GM21619 (cell line): ENCODE measurements around the gene CPEB1.
"Not testable (repeated sequence)": the region's sequence is repeated elsewhere in the genome, so short reads cannot be mapped to it uniquely, and the experiment has no call there.

Experiments used
- ATAC-seq: cut with Tn5 transposase; IDR thresholded peaks from one replicate; pipeline ENCODE4 v1.9.1; 2021; ENCODE audit not compliant: unreplicated experiment

Gene CPEB1

GRCh38 chr15:82649226-82649999 lies 2.2 kb upstream of the CPEB1 start:
- ATAC-seq: no peak

GRCh38 chr15:82648257-82649103 lies 1.3 kb upstream of the CPEB1 start:
- no peak for ATAC-seq

GRCh38 chr15:82647835-82648256 lies 683 bp upstream of the CPEB1 start:
- ATAC-seq: no peak

GRCh38 chr15:82646250-82647044 lies 716 bp downstream of the CPEB1 start:
- ATAC-seq: no peak

- ATAC-seq: not testable (repeated sequence)
These were observed 2.0 kb downstream of the CPEB1 start for GRCh38 chr15:82644967-82645852.

- no peak for ATAC-seq
These were observed 3.2 kb downstream of the CPEB1 start for GRCh38 chr15:82643992-82644391.

- ATAC-seq: no peak
These were observed 4.5 kb downstream of the CPEB1 start for GRCh38 chr15:82642656-82643055.

- ATAC-seq: no peak
These were observed 5.9 kb downstream of the CPEB1 start for GRCh38 chr15:82641129-82641798.

GRCh38 chr15:82640672-82641071 lies 6.5 kb downstream of the CPEB1 start:
- ATAC-seq: no peak

GRCh38 chr15:82635798-82636197 lies 11.4 kb downstream of the CPEB1 start:
- no peak for ATAC-seq

GRCh38 chr15:82630033-82630432 lies 17.1 kb downstream of the CPEB1 start:
- no peak for ATAC-seq

- ATAC-seq: no peak
These were observed 22.0 kb downstream of the CPEB1 start for GRCh38 chr15:82625136-82625535.

- no peak for ATAC-seq
These were observed 22.7 kb downstream of the CPEB1 start for GRCh38 chr15:82624438-82624837.

- ATAC-seq: no peak
These were observed 23.2 kb downstream of the CPEB1 start for GRCh38 chr15:82624008-82624407.

GRCh38 chr15:82621970-82622369 lies 25.2 kb downstream of the CPEB1 start:
- no peak for ATAC-seq

GRCh38 chr15:82613747-82614146 lies 33.4 kb downstream of the CPEB1 start:
- ATAC-seq: no peak

GRCh38 chr15:82611348-82611747 lies 35.8 kb downstream of the CPEB1 start:
- no peak for ATAC-seq

GRCh38 chr15:82602195-82602594 lies 45.0 kb downstream of the CPEB1 start:
- no peak for ATAC-seq

GRCh38 chr15:82599862-82600261 lies 47.3 kb downstream of the CPEB1 start:
- no peak for ATAC-seq

- no peak for ATAC-seq
These were observed 49.3 kb downstream of the CPEB1 start for GRCh38 chr15:82597815-82598214.
